GM19025 (cell line): ENCODE data around the gene THSD7A.

Experiments
- ATAC-seq: cut with Tn5 transposase; IDR thresholded peaks from one replicate; pipeline ENCODE4 v1.9.1; 2021; ENCODE audit warnings: mild to moderate bottlenecking, low read depth, moderate library complexity; ENCODE audit not compliant: unreplicated experiment

THSD7A gene

DNA sequence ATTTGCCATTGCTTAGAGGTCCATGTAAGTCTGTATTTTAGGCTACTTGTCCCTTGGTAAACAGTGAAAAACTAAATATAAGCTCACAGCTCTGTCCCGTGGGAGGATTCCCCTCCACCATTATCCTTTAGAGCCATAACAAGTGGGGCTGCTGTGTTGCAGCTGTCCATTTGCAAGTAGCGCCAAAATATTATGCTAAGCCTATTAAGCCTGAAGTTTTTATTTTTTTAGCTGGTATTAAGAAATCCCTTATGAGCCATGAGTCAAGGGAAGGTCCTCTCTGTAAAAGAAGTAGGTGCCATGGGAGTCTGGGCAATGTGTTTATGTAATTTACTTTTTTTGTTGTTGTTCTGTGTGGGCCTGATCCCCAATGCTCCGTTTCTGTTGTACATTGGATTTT lies 183.9 kb downstream of the THSD7A start:
- ATAC-seq: no peak

DNA sequence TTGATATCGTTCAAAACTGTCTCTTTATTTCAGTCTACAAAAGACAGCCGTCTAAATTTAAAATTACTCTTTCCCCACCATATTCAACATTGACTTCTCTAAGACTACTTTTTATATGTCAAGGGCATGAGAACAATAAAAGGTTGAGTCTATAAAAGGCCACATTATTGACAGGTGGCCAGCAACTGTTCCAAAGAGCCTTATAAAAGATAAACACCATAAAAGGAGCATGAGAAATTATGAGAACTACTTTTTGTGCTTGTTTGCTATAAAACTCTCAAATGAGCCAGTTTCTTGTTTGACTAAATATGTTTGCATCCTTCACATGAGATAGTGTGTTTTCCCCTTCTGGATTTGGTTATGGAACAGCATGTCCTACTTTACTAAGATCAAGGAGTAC lies 189.2 kb downstream of the THSD7A start:
- ATAC-seq: no peak

DNA sequence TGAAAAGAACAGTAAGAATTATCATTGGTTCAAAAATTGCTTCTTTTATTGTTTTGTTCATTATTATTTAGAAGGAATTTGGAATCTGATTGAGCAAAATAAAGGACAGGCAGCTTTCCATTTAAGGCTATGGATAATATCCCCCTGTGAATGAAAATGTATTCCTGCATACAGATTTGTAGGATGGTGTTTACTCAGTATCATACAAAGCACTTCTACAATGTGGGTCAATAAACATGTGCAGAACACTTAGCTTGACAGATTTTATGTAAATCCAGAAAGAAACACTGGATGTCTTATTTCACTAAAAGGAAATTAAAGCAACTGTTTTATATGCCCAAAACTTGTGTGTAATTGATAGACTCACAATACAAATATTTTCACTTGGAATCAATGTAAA lies 189.7 kb downstream of the THSD7A start:
- ATAC-seq: no peak

DNA sequence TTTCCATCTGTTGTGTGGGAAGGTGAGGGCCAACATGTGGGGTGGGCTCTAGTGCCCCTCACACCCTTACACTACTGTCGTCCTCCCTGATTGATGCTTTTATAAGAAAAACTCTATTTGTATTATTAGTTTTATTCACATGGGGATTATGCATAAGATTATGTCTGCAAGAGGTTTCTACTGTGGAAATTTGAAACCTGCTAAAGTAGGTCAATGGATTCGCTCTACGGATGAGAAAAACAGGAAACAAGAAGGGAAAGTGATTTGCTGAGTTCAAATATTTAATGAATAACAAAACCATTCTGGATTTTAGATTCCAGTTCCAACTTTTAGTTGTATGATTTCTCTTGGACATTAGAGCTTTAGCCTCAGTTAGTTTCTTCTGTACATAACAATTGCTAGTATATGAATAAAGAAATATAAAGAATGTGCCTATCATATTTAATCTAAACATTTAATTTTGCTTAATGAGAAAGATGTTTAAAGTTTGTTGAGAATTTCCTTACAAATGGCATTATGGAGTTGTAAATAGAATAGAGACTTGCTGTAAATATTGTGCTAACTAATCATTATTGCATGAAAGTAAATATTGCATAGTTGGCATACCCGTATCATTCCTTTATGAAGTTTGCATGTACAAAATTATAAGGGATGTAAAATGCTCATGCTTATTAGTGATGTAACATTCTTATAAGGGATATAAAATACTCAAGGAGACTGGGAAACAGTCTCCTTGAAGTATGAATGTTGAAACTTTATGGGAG lies 193.8 kb downstream of the THSD7A start:
- ATAC-seq: no peak

DNA sequence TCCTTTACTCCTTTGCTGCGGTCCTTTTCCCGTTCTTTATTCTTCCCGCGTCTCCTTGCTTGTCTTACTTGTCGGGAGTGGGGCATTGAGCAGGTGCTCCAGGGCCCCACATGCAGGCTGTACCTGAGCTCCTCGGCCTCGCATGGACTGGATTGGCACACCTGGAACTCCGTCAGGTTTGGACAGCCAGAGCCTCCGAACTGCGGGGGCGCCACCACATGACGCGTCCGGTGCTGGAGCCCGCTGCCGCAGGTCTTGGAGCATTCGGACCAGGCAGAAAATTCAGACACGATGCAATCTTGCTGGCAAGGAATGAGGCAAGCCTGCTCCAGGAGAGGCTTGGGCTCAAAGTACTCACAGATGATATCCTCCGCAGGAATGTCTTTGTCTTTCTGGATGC lies 195.7 kb downstream of the THSD7A start:
- no peak for ATAC-seq

DNA sequence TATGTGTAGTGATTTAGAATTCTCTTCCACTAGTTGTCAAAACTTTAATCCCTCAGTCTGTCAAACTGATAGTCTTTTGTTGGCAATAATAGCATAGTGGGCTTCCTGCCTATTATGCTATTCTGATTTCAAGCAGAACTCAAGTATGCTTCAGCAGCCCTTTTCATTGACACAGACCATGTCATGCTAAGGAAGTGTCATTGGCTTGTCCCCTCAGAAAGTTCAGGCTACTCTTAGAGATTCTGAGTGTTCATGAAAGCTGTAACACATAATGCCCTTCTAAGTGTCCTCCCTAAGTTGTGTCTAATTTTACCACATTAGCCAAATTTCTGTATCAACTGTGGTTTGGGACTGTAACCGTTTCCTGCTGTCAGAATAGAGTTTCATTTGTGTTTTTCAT lies 198.7 kb downstream of the THSD7A start:
- no peak for ATAC-seq

DNA sequence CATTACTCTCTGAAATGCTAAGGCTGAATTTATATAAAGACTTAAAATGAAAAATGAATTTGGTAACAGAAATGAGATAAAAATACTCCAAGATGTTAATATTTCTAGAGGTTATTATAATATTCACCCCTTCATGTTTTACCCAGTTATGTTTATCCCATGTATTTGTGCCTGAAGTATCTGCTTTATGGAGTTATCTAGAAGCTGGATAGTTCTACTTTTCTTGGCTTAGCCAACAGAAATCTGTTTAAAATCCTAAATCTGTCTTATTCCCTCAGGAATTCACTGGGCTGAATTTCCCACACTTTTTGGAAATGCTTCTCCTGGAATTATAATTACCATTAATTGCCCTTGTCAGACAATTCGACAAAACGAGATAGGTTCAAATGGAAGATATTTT lies 201.6 kb downstream of the THSD7A start:
- no peak for ATAC-seq

DNA sequence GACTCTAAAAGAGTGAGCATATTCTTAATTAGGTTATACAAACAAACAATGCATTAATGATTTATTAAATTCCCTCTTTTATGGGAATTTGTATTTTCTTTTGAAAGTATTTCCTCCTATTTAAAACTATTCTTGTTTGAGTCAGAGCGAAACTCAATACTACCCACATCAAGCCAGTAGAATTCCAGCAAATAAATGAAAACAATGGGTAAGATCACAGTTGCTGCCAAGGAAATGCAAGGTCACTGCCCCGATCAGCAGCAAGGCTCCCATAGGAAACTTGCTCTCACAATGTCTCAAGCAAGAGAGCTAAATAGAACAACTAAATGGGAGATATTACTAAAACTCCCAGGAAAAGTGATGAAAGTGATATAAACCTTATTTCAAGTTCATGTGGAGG lies 206.3 kb downstream of the THSD7A start:
- no peak for ATAC-seq

DNA sequence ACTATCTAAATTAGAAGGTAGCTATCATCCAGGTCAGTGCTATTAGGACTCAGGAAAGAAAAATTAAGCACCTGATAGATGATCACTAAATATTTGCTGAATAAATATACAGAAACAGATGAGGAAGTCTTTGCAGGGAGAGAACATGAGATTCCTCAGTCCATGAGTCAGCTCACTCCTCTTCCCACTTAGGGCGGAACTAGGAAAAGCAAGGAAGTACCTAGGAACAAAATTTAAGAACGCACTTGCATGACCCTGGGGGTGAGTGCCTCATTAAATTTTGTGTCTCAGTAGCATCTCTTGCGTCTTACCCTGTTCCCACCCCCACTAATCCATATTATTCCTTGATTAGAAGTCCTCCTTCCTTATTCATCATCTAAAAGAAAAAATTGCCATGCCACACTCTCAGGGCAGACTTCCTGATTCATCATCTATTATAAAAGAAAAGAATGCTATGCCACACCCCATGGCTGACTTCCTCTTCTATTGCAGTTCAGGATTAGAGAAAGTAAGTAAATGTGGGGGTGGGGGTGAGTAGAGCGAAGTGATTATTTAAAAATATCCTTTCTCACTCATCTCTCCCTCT lies 208.8 kb downstream of the THSD7A start:
- no peak for ATAC-seq

DNA sequence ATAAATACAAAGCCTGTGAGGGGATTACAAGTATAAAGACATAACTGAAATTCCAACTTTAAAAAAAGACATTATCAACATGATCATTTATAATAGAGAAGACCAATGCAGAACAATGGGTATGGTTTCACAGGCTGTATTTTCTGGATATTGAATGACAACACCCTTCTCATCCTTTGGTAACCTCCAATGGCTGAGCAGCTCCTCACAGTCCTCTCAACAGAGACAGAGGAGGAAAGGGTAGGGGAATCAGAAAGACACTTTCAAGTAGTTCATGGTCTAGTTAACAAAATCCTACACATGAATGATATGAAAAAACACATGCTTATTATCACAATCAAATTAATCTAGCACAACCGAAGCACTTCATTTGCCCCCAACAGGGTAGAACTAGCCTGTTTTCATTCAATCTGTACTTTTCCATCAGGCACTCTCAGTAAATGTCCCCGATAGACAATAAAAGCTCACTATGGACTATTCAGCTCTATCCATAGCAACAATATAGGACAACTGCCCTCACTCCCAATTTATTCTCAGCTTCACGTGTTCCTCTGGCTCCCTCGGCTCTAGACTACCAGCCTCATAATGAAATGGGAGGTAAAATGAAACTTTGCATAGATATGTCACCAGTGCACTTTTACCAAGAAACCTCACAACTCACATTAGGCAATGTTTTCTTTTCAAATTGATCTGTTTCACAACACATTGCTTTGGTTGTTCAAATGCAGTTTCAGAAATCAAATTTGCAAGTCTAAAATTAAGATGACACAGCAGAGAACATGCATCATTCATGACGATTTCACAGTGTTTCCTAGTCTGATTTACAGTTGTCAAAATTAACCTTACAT lies 211.4 kb downstream of the THSD7A start:
- no peak for ATAC-seq

DNA sequence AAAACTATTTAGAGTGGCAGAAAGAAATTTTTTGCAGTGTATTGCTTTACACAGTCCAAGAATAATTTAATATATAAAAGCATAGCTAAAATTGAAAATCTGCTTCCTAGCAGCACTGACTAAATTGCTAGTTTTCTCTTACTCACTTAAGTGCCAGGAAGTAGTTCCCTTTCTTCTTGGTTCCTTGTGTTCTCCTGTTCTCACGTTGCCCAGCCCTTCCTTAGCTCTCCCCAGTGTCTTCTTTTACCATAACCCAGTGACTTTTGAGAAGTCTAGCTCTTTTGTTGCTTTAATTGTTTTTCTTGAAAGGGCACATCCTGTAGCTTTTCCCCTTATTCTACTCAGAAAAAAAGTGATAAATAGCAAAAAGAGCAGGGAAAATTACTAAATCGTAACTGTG lies 215.5 kb downstream of the THSD7A start:
- ATAC-seq: no peak

DNA sequence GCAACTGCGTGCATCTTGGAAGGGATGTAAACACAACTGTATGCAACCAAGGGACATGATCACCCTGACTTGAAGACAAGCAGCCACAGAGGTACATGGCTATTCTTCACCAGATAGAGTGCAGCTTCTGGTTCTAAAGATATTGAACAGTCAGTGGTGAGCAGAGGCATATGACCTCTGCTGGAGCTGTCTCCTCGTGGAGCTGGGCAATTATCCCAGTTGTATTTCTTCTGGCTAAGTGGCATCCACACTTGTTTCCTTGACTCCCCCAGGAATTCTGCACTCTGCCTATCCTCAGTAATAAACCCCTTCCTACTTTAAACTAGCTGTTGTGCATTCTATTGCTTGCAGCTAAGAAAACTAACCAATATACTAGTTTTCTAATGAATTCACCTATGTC lies 216.8 kb downstream of the THSD7A start:
- no peak for ATAC-seq

DNA sequence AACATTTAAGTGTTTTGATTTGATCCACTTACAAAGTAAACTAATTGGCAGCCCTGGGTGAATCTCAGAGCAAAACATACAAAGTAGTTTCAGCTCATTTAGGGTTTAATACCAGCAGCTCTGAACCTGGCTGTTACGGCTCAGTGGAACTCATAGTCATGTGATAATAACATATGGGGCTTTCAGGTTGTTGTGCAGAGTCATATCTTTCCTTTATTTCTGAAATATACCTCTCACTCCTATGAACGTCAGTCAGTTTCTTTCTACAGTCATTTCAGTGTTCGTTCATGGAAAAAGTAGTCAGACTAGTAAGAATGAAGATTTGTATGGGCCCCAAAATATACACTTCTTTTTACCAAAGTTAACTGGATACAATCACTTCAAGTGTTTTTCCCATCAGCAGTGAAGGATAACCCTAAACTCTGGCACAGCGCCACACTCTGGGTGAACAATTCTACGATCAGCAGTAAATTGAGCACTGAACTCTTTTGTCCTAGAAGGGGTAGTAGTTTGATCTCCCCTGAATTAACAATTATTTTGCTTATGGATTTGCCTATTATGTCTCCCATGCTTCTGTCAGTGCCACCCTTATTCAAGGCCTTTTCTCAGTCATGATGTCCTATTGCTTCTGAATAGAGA lies 218.6 kb downstream of the THSD7A start:
- ATAC-seq: peak; percentile 65

DNA sequence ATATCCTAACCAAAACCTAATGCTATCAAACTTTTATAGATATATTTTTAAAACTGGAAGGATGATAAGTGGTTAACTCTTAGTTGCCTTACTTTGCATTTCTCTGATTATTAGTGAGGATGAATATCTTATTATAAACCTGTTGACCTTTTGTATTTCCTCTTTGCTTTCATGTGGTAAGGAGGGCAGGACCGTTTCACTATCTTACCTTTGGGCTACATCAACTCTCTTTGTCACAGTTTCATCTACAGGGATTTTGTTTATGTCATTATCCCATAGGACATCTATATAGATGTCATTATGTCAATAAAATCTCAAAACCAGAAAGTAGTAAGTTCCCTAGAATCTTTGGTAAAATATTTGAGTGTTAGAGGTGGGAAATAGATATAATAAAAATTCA lies 219.3 kb downstream of the THSD7A start:
- ATAC-seq: peak; percentile 13

DNA sequence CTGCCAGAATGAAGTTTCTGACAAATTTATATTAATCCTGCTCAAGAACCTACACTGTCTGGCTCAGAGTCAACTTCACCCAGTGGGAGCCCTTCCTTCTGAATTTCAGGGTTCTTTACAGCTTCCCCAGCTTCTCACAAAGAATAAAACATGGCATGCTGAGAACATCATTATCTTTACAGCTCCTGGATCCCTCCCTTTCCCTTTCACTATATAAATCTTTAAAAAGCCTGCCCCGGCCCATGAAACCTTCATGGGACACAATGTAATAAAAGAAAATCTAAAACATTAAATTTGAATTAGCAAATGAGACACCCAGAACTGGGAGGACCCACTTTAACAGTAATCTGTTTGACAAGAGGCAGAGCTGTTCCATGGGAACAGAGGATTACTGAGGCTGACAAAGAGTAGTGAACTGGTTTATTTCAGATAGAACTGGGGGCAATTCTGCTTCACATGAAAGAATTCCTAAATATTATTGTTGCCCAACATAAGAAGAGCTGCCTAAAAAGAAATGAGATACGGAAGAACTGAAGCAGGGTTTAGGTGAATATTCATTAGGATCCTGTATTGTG lies 222.8 kb downstream of the THSD7A start:
- ATAC-seq: no peak

DNA sequence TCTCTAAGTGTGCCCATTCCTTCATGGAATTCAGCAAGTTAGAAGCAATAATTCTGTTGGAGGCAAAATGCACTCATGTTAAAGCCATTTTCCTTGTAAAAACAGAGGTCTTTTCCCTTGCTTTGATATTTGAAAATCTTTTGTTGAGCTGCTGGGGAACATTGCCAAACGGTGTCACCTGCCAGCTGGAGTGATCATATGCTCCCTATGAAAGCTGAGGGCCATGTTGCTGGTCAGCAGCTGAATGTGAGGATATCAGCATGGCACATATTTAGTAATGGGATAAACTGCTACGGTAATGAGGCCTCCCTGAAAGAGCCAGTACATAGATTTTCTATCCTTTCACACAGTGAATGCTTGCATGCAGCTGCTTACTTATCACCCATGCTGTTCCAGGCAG lies 224.3 kb downstream of the THSD7A start:
- no peak for ATAC-seq

DNA sequence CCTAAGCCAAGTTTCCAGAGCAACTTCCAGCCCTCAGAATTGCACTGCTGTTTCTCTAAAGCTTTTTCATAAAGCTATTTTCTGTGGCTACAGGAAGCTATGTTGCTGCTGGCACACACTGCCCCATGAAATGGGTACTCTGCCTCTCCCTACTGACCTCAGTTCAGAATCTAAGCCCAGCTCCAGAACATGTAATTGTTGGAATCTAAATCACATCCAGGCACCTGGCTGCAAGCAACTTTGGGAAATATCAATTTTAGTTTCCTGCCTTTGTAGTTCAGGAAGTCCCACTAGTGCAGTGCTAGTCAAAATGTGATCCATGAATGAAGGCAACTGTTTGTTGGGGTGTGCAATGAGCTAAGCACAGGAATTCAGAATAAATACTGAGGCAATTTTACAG lies 226.2 kb downstream of the THSD7A start:
- ATAC-seq: no peak

DNA sequence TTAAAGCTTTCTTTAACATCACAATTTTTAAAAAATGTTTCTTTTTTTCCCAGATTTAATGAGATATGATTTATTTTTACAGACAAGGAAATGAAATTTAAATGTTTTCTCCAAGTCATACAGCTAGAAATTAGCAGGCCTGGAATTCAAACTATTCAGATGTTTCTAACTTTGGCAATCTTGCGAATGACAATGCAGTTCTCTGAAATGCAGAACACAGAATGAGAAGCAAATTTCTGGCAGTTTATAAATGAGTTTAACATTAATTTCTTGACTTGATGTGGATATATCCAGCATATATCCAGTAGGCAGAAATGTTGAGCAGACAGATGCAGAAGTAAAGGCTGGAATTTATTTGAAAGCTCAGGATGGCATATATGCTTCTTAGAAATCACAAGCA lies 227.5 kb downstream of the THSD7A start:
- ATAC-seq: no peak

DNA sequence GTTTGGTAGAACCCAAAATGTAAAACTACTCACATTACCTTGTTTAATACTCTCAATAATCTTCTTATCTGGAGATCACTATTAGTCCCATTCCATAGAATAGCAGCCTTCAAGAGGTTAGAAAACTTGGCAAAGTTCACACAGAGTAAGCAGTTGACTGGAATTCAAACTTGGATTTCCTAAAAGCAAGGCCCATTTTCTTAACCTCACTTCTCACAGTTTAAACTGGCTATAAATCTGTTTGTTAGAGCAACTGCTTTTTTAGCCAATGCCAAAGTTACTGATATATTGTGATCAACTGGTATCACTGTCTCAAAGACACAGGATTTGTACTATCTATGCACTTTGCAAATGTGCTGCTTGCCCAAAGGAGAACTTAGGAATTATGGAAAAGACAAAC lies 230.2 kb downstream of the THSD7A start:
- ATAC-seq: no peak

DNA sequence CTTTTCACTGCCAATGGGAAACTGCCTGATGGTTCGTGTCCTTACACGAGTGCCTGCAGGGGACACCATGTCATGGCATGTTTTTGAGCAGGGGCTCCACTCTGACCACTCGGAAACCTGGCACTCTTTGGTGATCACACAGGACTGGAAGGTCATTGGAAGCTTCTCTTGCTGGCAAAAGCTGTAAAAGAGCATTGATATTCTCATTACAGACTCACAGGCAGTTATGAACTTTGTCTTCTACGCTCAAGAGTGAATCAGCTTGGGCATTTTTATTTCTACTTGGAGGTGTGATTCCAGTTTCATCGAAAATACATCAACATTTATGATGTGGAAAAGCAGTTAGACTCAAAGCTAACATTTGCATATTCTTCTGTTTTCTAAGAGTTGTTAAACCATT lies 238.7 kb downstream of the THSD7A start:
- no peak for ATAC-seq

DNA sequence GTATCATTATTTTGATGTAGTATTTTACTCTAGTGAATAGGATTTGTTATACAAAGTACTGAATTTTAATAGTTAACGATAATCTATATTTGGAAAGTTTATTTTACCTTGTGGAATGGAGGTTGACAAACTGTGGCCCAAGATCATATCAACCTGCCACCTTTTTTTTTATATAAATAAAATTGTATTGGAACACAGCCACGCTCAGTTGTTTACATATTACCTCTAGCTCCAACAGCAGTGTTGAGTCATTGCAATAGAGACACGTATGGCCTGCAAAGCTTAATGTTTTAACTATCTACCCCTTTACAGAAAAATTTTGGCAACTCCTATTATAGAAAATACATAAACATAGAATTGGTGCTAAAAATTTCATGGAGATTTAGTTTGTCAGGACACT lies 239.3 kb downstream of the THSD7A start:
- no peak for ATAC-seq
